Neural progenitor cell (in vitro differentiated cells): ENCODE results near the gene TMEM106A. TPM values are rescaled to one million over a fixed set of nuclear protein-coding genes. Genes with fewer than 3 reads are reported as not detected.

Experiments used
- DNase-seq: peaks from one replicate; pipeline ENCODE4 v3.0.0-alpha.2; 2016; ENCODE audit warnings: low spot score
- H2AFZ ChIP-seq: fragments of 200-600 bp; sonication (generic); replicated peaks from 2 replicates; pipeline ENCODE4 v1.6.1; 2016; ENCODE audit warnings: antibody characterized with exemption
- H3F3A ChIP-seq: fragments of 200-600 bp; sonication (generic); 2 replicates; pipeline ENCODE4 v1.6.1; 2016; ENCODE audit warnings: antibody characterized with exemption, low read depth
- H3K27ac ChIP-seq: fragments of 200-600 bp; sonication (generic); 2 replicates; pipeline ENCODE4 v1.5.1; 2016; ENCODE audit warnings: mild to moderate bottlenecking
- H3K27me3 ChIP-seq: fragments of 200-600 bp; sonication (generic); 2 replicates; pipeline ENCODE4 v1.6.1; 2016; ENCODE audit warnings: mild to moderate bottlenecking, moderate library complexity
- H3K36me3 ChIP-seq: fragments of 200-600 bp; sonication (generic); 2 replicates; pipeline ENCODE4 v1.5.1; 2016
- H3K4me1 ChIP-seq: fragments of 200-600 bp; sonication (generic); 2 replicates; pipeline ENCODE4 v1.6.1; 2016; ENCODE audit warnings: mixed run types
- H3K4me2 ChIP-seq: fragments of 200-600 bp; sonication (generic); 2 replicates; pipeline ENCODE4 v1.6.1; 2016
- H3K4me3 ChIP-seq: fragments of 200-600 bp; sonication (generic); 2 replicates; pipeline ENCODE4 v1.5.1; 2016
- H3K79me2 ChIP-seq: fragments of 200-600 bp; sonication (generic); 2 replicates; pipeline ENCODE4 v1.6.1; 2016; ENCODE audit warnings: low read depth
- H3K9ac ChIP-seq: fragments of 200-600 bp; sonication (generic); 2 replicates; pipeline ENCODE4 v1.6.1; 2016
- H3K9me3 ChIP-seq: fragments of 200-600 bp; sonication (generic); 2 replicates; pipeline ENCODE4 v1.5.1; 2016; ENCODE audit warnings: low read depth
- H4K20me1 ChIP-seq: fragments of 200-600 bp; sonication (generic); 2 replicates; pipeline ENCODE4 v1.6.1; 2016; ENCODE audit warnings: low read depth
- H3K27ac Mint-ChIP-seq: 3 replicates; pipeline ENCODE4 v1.8.0; 2021; ENCODE audit warnings: mixed read lengths
- H3K27me3 Mint-ChIP-seq: 2 replicates; pipeline ENCODE4 v1.8.0; 2022; ENCODE audit warnings: low read depth, mild to moderate bottlenecking, inconsistent platforms, moderate library complexity, mixed read lengths; ENCODE audit not compliant: insufficient read depth
- H3K36me3 Mint-ChIP-seq: 3 replicates; pipeline ENCODE4 v1.8.0; 2021; ENCODE audit warnings: mixed read lengths
- H3K4me1 Mint-ChIP-seq: 3 replicates; pipeline ENCODE4 v1.8.0; 2021; ENCODE audit warnings: mixed read lengths
- H3K4me3 Mint-ChIP-seq: 3 replicates; pipeline ENCODE4 v1.8.0; 2021; ENCODE audit warnings: mild to moderate bottlenecking, moderate library complexity, mixed read lengths
- H3K9me3 Mint-ChIP-seq: 3 replicates; pipeline ENCODE4 v1.8.0; 2020; ENCODE audit warnings: mixed read lengths
- CTCF ChIP-seq: fragments of 200-600 bp; sonication (generic); IDR thresholded peaks from 2 replicates; pipeline ENCODE4 v1.5.1; 2017; ENCODE audit warnings: antibody characterized with exemption, mild to moderate bottlenecking
- EZH2 ChIP-seq: fragments of 200-600 bp; sonication (generic); IDR thresholded peaks from 2 replicates; pipeline ENCODE4 v1.6.1; 2017; ENCODE audit warnings: antibody characterized with exemption, mild to moderate bottlenecking, moderate library complexity
- total RNA-seq: library from RNA; depleted of rRNA; stranded (reverse); fragments of >200 nt; gene quantifications from 2 replicates; pipeline ENCODE4 v1.2.3, GENCODE V29; 2015; ENCODE audit warnings: low replicate concordance

The TMEM106A gene
- total RNA-seq, 1 donor from 2014 or later, result 1.7 TPM

DNA sequence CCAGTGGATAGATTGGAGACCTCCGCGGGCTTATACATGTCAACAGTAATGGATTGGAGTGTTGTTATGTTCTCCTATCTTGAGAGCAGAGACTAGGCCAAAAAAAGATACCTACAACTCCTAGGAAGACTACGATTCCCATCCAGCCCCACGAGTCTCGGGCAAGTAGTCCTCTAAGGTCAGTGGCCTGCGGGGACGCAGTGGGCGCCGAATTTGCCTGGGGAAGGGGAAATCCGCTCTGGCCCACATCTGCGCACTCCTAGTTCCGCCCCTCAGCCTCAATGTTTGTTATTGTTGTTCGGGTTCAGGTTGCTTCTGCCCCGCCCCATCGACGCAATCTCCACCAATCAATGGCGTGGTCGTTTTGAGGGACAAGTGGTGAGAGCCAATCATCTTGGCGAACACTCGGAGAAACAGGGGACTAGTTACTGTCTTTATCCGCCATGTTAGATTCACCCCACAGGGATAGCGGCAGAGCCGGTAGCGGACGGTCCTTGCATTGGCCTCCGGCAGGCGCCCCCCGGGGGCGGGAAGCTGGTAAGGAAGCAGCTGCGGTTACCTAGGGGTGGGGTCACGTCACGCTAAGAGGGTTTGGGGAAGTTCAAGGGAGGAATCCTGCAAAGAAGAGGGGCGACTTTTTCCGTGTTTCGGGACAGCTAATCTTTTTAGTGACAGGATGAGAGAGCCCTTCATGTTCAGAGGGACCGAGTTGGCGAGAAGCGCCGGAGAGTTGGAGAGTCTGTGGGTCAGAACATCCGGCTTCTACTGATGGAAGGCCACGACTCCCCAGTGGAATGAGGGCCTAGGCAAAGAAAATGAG lies 40.7 kb upstream of the TMEM106A start, which contains the start of gene NBR1:
TSS of gene NBR1 (plus strand) at position 449 of the 820 bp plus-strand sequence. CDS start 4,586 bp downstream, outside the sequence.
- Histone ChIP-seq H4K20me1 (no peaks in the 10 kb centered on the region), H3K4me2 (peak within 1 kb of the TSS; percentile 87), H3F3A (peaks cover 30% of the 10 kb centered on the region), H3K79me2 (peaks cover 61% of the 10 kb centered on the region), H3K9ac (peak within 1 kb of the TSS; percentile 46), H3K36me3 (no peaks in the 10 kb centered on the region), H3K4me1 (peaks cover 9% of the 10 kb centered on the region), H3K27ac (peak within 1 kb of the TSS; percentile 86), H3K4me3 (peak within 1 kb of the TSS; percentile 77), H2AFZ (peak within 1 kb of the TSS; percentile 94), H3K27me3 (no peaks in the 10 kb centered on the region), H3K9me3 (no peaks in the 10 kb centered on the region)
- TF ChIP-seq EZH2 (no peak), CTCF (peak; percentile 44)
- Mint-ChIP-seq H3K27me3 (no peaks in the 10 kb centered on the region), H3K4me1 (peaks cover 15% of the 10 kb centered on the region), H3K27ac (no peak within 1 kb of the TSS), H3K36me3 (peaks cover 5% of the 10 kb centered on the region), H3K4me3 (no peak within 1 kb of the TSS), H3K9me3 (no peaks in the 10 kb centered on the region)
- DNase-seq, result peak; percentile 98

DNA sequence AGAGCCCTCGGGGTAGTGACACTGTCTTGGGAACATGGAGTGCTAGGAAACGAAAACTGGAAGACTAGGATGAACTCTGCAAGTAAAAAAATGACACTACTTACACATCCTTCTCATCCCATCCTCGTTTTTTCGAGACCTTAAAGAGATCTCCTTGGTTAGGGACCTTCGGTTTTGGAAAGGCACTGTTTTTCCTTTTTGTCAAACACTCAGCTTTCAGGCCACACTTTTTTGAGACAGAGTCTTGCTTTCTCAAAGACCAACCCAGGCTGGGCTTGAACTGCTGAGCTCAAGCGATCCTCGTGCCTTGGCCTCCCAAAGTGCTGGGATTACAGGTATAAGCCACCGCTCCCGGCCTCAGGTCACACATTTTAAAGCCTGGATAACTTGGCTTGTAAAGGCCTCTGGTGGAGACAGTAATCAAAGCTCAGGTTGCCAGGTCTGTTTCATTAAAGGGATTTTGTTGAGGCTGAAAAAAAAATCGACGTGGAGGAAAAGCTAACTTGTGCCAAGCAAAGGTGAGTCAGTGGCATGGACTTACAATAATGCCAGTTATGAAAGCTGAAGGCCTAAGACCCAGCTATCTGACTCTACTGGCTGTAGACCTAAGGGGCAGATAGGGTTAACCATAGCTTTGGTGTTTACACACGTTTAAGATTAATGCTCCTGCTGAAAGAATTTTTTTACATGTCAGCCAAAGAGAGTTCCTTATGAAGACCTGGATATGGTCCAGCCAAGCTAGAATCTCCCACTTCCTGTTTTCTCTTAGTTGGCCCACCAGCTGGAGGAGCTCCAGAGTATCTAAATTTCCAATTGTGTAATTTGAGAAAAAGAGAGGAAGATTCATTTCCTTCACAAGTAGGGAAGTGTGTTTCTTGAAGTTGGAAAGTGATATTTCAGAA lies 39.8 kb upstream of the TMEM106A start:
- peak; percentile 8 for DNase-seq

More for the DNA sequence above, 39.8 kb upstream of the TMEM106A start:
- H3K27ac Mint-ChIP-seq, result no peak overlapping the region
- no peaks in the 10 kb centered on the region for H3K36me3 ChIP-seq
- peaks cover 9% of the 10 kb centered on the region for H3K4me1 ChIP-seq
- peaks cover 30% of the 10 kb centered on the region for H3F3A ChIP-seq
- H3K4me2 ChIP-seq, result peak overlapping the region; percentile 83
- peak; percentile 39 for TF ChIP-seq CTCF
- TF ChIP-seq EZH2, result no peak
- peaks cover 2% of the 10 kb centered on the region for H3K36me3 Mint-ChIP-seq
- H2AFZ ChIP-seq, result peak overlapping the region; percentile 22
- H3K27me3 ChIP-seq, result no peaks in the 10 kb centered on the region
- no peak overlapping the region for H3K4me3 Mint-ChIP-seq
- peak overlapping the region; percentile 77 for H3K4me3 ChIP-seq
- no peaks in the 10 kb centered on the region for H3K9me3 ChIP-seq
- H3K79me2 ChIP-seq, result peaks cover 61% of the 10 kb centered on the region
- no peaks in the 10 kb centered on the region for H4K20me1 ChIP-seq
- no peaks in the 10 kb centered on the region for H3K27me3 Mint-ChIP-seq
- no peaks in the 10 kb centered on the region for H3K9me3 Mint-ChIP-seq
- peak overlapping the region; percentile 66 for H3K27ac ChIP-seq
- H3K9ac ChIP-seq, result peak overlapping the region; percentile 39
- H3K4me1 Mint-ChIP-seq, result peaks cover 15% of the 10 kb centered on the region
